ENCODE results near the gene GALNT2.

GALNT2 gene

DNA sequence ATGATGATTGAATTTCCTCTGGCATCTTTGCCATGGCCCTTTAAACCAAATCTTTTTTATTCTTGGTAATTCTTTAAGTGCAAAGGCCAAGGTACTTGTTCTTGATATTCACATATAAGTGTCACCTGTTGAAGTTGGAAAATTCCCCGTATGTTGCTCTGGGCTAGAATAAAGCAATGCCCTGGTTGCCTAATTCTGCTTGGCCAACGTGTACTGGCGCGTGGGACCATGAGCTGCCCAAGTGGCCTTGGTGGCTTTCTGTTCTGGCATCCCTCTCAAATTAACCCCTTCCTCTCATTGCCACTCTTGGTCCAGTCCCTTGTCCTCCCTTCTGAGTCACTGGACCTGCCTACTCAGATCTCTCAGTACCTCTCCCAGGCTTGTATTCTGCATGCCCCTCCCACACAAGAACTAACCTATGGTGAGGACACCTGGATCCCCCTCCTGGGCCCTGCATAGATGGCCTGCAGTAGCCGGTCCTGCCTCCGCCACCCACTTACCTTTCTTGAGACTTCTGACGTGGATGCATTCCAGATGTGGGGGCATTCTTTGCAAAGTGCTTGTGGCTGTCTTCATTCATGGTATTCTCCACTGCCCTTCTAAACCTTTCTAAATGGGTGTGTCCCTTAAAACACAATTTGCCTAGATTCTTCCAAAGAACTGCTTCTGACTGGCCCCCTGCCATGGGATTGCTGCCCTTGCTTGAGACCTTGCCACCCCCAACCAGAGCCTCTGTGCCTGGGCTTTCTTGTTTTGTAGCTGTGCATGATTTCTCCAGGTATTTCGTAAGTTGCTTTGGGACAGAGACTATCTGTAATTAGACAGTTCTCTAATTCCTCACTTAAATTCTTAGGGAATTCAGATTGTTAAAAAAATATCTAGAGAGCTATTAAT lies 152.4 kb downstream of the GALNT2 start:
- DNase-seq, result no peak

DNA sequence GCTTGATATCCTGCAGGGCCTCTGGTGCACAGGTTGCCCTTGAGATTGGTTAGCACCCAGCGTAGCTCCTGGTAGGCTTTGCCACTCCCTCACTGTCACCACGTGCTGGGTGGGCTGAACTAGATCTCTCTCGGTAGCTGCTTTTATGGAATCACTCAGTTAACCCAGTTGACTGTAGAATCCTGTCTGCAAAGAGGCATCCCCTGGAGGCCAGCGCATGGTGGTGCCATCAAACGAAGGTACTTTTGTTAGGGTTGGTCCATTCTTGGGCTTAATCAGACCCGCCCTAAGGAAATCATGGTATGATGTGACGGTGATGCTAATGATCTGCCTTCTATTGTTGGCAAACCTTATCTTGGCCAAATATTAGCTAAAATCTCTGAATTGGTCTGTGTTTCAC lies 153.4 kb downstream of the GALNT2 start:
- no peak for DNase-seq

DNA sequence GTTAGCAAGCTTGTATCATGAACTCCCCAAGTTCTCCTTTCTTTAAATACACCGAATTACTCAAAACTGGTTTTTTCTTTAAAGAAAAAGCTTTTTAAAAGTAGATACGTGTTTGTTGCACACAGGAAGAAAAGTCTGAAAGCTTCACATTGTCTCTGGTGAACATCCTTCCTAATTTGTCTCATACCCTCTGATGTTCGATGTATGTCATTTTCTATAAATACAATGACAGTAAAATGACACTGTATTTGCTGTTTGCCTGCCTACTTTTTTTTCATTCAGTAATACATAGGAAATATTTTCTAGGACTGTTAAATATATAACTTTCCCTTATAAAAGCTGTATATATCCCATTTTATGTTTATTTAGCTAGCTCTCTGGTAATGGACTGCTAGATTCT lies 153.9 kb downstream of the GALNT2 start:
- DNase-seq, result no peak

DNA sequence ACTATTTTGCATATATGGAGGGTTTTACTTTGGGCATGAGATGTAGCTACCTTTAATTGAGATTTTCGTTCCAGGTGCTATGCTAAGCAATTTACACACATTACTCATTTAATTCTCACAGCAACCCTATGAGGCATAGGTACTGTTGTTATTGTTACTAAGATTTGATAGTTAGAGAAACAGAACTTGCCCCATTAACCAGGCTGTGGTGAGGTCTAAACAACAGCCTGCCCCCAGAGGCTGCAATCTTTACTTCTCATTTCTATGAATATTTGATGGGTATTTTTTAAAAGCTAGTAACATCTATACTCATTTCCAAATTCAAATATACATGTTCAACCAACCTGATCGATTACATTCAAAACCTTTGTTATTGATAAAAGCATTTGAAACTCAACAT lies 155.6 kb downstream of the GALNT2 start:
- no peak for DNase-seq

DNA sequence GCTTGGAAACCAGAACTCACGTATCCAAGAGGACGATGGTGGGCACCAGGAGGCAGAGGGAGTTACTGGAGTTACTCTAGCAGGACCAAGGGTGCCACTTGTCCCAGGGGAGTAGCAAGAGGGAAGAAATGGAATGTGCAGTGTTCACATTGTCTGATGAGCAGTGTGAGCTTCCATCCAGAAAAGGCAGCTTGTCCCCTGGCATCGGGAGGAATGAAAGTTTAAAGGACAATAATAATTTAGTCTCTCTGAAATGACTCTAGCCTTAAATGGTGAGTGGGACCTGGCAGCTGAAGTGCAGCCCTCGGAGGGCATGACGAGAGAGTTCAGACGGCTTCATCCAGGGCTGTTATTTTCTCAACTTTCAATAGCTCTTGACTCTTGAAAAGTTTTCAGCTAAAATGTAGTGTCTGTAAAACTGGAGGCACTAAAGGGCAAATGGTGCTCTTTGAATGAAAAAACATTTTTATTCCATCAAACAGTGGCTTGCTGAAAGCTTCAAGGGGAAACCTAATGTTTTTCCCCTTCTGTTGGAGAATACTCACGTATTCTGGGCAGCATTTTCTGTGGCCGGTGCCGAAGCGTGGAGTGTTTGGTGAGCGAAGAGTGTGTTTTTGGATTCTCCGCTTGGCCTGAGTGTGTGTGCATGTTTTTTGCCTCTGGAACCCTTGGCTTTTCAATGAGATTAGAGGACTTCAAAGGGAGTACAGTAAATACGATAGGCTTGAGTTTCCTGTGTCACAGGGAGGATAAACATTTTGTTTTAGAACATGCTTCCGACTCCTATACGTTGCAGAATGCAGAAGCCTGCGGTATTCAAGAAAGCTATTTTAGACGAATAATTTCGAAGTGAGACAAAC lies 157.3 kb downstream of the GALNT2 start:
- no peak for DNase-seq

DNA sequence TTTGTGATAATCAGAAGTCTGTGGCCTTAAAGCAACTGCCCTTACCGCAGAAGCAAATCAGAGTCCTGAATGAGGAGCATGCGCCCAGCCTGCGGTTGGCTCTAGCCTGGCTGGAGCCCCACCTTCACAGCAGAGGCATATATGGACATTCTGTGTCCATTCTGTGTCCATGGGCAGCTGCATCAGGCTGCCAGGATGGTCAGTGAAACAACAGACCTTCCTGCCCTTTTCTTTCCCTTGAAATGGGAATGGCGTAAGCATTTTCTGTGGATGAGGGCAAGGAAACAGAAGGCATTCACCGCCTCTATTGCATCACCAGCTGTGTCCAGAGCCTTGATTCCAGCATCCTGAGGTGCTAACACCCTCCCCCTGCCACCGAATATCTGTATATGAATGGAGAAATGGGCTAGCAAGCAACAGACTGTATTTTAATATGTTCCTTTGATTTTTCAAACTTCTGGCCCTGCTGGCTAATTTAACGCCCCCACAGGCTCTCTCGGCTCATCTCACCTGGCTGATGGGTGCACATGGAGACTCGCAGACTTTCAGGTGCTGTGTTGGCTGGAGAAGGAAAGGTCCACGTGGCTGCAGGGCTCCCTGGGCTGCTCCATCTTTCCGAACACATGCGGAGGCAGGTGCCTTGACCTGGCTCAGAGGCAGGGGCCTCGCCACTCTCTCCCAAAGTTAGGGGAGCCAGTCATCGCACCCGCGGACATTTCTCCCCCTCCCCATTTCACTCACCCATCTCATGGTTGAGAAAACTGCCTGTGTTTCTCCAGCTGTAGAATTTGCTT lies 159.2 kb downstream of the GALNT2 start:
- no peak for DNase-seq

DNA sequence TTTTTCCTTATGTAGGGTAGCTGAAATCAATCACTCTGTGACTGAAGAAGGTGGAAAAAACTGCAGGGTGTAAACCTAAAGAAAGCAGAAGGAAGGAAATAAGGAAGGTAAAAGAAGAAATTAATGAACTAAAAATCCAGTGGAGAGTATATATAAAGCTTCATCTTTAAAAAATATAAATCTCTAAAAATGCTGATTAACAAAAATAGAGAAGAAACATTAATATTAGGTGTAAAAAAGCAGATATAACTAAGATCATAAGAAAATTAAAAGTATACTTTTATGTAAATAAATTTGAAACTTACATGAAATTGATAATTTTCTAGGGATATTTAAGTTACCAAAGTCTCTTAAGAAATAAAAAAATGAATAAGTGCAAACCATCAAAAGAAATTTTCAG lies 159.8 kb downstream of the GALNT2 start:
- no peak for DNase-seq

DNA sequence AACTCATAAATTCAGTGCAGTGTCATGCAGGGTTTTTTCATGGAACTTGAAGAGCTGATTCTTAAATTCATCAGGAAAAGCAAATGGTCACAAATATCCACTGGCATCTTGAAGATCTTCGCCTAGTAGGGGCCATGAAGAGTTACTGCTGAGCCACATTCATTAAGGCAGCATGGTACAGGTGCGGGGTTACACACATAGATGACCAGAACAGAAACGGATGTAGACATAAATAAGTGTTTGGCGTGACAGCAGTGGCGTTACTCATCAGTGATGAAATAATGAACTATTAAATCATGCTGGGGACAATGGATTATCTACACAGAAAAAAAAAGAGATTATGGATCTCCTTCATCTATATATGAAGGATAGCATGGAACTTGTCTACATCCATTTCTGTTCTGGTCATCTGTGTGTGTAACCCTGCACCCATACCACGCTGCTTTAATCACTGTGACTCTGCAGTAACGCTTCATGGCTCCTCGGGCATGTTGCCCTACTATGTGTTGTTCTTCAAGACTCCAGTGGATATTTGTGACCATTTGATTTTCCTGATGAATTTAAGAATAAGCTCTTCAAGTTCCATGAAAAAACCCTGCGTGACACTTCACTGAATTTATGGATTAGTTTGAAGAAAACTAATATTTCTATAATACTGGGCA lies 161.3 kb downstream of the GALNT2 start:
- DNase-seq, result no peak

DNA sequence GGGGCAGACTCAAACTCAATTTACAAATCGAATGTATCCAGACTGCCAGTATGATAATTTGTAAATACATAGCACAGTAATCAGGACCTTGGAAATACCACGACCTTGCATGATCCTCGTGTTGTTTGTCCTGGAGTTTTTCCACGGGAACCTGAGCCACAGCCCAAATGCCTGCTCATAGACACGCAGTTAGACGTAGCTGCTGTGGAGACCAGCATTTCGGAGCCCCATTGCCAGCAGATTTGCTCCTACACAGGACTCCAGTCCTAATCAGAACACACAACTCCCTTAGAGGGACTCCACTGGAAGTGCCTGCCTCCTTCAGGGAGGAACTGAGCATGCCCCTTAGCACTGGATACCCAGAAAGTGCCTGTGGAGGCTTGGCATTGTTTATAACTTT lies 163.2 kb downstream of the GALNT2 start:
- DNase-seq, result no peak

DNA sequence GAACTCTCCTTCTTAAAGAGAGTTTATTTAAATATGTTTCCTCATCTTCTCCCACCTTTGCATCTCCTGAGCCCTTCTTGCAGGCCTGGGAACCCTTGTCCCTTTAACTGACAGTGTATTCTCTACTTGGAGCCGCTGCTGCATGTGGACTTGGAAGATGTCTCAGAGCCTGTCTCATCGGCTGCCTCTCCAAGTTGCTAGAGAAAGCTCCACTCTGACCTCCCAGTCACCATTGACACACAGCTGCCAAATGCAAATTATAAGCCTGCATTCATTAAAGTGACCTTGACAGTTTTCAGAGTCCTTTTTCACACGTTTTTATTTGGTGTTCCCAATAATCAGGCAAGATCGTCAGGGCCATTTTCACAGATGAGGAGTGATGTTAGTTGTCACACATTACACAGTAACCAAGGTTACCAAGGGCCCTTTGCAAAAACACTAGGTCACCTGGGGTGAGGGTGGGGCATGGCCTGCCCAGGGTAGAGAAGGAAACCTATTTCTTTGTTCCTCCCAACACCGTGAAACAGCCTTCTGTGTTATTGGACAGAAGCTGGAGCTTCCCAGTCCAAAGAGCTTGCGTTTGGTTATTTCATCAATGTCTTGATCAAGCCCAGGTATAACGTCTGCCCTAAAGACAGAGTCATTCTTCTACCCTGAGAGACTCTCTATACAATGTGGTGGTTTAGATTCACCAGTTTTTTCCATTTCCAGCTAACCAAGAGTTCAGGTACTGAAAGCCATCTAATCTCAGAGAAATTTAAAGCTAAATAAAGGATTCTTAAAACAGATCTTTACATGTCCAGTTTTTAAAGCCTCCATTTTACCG lies 164.1 kb downstream of the GALNT2 start:
- DNase-seq, result no peak

DNA sequence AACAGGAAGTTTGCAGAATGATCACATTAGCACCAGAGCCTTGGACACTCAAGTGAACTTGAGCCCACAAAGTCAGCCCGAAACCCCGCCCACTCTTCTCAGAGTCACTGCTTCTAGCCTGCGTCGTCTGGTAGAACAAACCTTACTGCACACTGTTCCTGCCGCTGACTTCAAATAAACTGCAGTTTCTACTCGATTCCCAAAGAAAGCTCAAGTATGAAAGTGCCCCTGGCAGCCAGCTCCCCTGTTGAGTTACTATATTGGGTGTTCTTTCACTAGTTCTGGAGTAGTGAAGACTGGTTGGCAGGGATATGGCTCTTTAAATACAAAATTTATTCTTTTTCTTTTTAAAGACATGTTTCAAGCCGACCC lies 164.7 kb downstream of the GALNT2 start:
- no peak for DNase-seq

DNA sequence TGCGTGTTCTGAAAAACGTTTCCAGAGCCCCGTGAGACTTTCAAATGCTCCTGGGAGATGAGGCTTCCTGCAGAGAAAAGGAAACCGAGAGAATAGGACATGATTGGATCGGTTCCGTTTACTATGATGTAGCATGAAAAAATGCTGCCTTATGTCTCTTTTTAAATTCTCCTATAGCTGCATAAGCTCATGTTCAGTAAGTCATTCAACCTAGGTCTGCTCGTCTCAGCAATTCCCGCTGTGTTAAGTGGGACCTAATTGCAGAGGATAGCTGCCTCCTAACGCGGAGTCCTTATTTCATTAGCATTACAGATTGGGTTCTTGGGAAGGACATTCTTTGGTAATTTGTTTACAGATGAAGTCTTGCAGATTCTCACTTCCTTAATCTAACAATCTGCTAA lies 165.3 kb downstream of the GALNT2 start:
- DNase-seq, result no peak

DNA sequence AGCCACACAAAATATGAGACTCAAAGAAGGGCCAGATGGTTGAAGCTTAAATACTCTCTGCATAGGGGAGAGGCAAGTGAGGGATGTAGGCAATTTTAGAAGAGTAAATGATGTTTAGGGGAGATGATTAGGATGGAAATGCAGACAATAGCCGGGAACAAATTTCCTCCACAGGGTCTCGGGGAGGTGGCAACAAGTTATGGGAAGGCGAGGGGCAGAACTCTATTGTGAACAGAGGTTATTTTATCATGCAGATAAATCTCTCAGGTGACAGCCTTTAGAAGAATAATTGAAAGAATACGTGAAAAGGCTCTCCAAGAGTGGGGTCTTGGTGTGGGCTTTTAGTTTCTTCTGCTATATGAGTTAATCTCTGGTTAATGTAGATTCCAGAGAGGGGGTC lies 166.7 kb downstream of the GALNT2 start:
- DNase-seq, result no peak

DNA sequence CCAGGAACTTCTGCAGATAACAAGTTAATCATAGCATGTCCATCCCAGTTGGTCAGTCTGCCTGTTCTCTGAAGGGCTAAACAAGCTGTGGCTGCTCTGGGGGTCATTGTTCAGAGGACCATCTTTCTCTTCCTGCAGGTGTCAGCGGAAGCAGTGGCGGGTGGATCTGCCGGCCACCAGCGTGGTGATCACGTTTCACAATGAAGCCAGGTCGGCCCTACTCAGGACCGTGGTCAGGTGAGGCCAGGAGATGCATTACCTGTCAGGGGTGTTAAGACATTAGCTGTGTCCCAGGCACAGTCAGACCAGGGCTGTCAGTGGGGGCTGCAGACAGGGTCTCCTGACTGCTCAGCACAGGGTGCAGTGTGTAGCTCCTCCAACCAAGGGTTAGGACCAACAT lies 168.8 kb downstream of the GALNT2 start:
- DNase-seq, result no peak

DNA sequence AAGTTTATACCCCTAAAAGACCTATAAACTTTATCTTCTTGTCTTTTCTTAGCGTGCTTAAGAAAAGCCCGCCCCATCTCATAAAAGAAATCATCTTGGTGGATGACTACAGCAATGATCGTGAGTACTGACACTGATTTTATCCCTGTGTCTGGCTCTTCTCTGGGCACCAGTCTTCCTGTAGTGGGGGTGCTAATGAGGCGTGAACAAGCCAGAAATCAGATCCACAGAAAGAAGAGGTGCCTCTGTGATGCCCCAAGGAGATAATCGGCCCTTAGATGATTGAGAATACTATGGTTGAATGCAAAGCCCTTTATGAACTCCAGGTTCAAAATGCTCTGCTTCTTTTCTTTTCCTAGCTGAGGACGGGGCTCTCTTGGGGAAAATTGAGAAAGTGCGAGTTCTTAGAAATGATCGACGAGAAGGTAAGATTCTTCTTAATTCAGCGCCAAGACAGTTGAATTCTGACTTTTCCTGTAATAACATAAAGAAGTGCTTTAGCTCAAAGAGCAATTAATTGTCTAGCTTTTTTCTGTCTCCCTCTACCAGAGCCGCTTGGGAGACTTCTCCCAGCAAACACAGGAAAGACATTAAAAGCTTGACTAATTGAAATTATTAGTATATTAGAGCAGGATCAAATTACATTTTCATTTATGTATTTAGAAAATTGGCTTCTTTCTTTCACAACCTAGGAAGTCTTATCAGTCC lies 169.4 kb downstream of the GALNT2 start:
- no peak for DNase-seq

DNA sequence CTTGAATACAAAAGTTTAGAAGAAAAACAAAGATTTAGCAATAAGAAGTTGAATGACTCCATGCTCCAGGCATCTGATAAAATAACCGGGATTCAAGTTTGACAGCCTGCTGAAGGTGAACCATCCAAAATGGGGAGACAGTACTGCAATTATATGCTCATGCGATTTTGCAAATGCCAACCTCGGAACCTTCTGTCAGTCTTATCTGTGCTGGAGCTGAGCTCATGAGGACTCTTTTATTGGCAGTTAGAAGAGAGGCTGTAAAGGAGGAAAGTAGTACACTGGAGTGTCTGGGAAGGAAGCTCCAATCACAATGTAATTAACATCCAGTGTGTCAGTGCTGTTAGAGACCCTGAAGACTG lies 170.0 kb downstream of the GALNT2 start:
- no peak for DNase-seq

DNA sequence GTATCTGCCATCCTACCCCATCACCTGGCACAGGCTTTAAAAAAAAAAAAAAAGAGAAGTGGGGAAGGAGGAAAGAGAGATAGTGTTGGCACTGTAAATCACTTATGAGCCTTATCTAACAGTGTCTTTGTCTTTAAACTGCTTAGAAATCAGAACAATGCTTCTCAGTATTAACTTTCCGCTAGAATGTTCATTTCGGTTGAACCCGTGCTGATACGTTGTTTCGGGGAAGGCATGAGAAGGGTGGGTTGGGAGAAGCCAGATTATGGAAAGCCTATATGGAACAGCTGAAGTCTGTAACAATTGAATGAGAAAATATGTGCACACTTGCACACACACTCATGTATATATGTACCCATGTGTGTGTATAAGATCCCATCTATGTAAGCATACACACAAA lies 170.8 kb downstream of the GALNT2 start:
- DNase-seq, result no peak

DNA sequence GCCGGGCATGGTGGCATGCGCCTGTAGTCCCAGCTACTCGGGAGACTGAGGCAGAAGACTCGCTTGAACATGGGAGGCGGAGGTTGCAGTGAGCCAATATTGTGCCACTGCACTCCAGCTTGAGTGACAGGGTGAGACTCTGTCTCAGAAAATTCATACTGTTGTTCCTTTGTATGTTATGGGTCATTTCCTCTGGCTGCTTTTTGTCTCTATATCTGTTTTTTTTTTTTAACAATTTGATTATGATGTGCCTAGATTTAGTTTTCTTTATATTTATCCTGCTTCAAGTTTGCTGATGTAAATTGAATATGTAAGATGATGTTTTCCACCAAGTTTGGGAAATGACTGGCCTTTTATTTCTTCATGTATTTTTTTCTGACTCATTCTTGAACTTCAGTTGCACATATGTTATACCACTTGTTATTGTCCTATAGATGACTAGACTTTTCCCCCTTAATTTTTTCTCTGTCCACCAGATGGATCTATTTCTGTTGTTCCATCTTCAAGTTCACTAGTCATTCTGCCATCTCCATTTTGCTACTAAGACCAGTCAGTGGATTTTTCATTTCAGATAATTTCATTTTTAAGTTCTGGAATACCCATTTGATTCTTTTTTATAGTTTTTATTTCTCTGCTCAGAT lies 173.5 kb downstream of the GALNT2 start:
- no peak for DNase-seq

DNA sequence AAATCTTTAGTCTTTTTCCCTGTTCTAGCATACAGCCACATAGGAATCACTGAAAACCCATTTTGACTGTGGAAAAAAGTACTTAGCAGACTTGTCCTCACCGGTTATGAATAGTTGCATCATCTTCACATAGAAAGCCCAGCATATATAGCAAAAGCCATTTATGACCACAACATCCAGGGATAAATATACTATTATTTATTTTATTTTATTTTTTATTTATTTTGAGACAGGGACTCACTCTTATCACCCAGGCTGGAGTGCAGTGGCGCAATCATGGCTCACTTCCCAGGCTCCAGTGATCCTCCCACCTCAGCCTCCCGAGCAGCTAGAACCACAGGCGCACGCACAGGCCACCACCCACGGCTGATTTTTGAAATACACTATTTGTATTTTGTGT lies 175.3 kb downstream of the GALNT2 start:
- no peak for DNase-seq

DNA sequence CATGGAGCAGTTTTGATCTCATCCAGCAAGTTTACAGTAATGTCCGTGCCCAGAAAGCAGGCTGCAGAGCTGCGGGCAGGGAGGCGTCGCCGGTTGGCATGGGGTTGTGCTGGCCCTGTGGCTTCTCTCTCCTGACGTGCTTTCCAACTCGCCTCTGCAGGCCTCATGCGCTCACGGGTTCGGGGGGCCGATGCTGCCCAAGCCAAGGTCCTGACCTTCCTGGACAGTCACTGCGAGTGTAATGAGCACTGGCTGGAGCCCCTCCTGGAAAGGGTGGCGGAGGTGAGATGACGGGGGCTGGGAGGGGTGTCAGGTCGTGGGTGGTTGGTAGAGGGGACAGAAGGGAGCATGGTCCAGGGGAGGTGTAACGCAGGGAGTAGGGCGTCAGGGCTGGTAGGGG lies 176.1 kb downstream of the GALNT2 start:
- DNase-seq, result no peak
